IPS-NIHi7 (cell line): ENCODE results near the gene ITGAE.
"Not testable (repeated sequence)": the region's sequence is repeated elsewhere in the genome, so short reads cannot be mapped to it uniquely, and the experiment has no call there.

Source experiments
- DNase-seq: peaks from one replicate; pipeline ENCODE4 v3.0.0; 2012; ENCODE audit warnings: mixed read lengths; ENCODE audit errors: extremely low spot score

The ITGAE gene

DNA sequence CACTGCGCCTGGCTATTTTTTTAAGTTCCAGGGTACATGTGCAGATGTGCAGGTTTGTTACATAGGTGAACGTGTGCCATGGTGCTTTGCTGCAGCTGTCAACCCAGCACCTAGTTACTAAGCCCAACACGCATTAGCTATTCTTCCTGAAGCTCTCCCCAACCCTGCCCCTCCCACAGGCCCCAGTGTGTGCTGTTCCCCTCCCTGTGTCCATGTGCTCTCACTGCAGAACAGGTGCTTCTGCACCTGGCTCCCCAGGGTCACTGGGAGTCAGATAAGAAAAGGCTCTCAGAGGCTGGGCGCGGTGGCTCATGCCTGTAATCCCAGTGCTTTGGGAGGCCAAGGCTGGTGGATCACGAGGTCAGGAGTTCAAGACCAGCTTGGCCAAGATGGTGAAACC is 71.1 kb downstream of the ITGAE start:
- no peak for DNase-seq

- DNase-seq: not testable (repeated sequence)
Observed at GRCh38 chr17:3728099-3728498, 72.9 kb downstream of the ITGAE start.

DNA sequence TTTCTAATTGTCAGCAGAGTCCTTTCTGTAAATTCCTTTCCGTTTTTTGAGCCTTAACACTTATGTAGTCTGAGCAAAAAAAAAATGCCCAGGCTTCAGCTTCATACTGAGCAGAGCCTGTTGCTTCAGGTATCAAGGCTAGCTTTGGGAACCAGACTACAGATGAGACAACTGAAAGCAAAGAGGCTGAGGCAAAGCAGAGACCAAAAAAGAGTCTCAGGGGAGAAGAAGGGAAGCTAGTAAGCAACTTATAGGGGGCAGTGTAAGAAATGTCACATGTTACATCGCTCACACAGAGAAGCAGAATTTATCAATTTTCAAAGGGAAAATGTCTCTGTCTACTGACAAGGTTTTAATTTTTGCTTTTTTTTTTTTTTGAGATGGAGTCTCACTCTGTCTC is 73.9 kb downstream of the ITGAE start:
- DNase-seq: no peak

GRCh38 chr17:3724378-3725077 is 76.5 kb downstream of the ITGAE start:
- no peak for DNase-seq

- DNase-seq: peak; percentile 99
Observed at GRCh38 chr17:3723556-3724377, 77.2 kb downstream of the ITGAE start, which contains the start of gene HASPIN. Gene HASPIN, plus strand, starts transcription at chr17:3723903. Its CDS starts 33 bp downstream, at chr17:3723936.

DNA sequence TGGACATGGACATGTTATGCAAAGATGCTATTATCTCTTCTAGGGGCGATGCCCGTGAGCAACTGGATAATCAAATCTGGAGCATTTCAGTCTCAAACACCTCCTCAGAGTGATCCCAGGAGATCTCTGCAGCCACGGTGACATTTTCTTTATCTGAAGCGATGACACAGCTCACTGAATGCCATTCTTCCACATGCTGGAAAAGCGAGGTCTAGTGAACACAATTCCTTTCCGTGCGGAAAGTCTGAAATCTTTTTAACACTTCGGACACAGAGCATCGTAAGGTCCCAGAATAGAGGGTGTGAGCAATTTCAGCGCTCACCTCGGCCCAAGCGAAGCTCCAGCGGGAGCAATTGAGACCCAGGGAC is 77.8 kb downstream of the ITGAE start:
- DNase-seq: no peak

DNA sequence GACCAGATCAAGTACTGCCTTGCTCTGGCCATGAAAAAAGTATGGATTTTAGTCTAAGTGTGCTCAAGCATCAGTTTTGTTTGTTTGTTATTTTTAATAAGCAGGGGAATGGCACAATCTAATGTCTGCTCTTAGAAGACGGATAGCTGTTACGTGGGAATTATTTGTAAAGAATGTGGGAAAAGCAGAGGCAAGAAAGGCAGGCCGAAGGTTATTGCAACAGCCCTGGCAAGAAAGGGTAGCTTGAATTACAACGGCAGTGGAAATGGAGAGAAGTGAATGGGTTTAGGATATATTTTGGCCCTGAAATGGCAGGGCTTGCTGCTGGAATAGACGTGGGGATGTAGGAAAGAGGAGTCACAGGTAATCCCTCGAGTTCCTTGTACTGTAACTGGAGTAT is 78.3 kb downstream of the ITGAE start:
- no peak for DNase-seq

DNA sequence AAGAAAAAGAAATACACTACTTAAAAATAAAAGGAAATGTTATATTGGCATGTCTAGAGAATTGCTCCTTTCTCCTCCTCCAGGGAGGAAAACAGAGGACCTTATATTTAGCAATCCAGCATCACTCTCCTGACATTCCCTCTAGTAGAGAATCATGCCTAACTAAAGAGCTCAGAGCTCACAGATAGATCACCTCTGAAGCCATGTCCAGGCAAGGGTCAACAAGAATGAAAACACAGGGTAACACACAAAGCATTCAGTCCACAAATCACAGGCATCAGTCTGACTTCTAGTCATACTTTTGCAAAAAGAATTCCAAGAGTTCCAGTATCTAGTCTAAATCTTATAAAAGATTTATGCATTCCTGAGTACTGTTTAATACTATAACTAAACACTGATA is 81.7 kb downstream of the ITGAE start:
- DNase-seq: no peak

DNA sequence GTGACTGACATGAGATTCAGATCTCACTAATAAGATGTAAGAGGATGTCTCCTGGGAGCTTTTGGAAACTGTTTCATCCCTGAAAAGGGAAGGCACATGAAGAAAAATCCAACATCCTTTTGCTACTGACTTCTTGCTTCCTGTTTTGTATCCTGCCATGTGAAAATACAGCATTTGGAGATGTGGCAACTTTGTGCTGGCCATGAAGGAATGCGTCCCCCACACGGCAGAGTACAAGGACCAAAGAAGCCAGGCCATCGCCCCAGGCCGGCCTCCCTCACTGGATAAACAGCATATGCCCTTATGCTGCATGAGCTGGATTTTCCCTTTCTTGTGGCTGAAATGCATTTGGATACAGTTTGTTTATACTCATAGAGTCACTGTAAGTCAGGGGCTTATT is 82.8 kb downstream of the ITGAE start:
- no peak for DNase-seq

GRCh38 chr17:3715296-3715695 is 85.7 kb downstream of the ITGAE start:
- DNase-seq: no peak

- no peak for DNase-seq
Observed at GRCh38 chr17:3712811-3713463, 88.1 kb downstream of the ITGAE start.

DNA sequence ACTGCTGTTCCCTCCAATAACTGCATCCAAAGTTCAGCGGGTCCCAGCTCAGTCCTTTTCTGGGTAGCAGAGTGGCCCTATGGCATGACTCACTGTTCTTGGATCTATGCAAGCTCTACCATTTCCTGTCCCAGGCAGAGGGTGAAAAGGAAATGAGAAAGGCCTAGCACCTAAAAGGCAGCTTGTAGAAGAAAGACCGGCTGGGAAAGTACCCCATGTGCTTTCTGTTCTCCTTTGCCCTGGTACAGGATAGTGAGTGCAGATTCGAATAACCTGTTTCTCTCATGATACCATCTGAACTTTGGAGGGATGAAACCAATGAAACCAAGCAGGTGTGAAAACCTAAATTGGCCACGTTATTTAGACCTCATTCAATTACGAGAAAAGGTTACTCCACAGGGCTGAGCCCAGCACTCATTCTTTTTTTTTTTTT is 90.0 kb downstream of the ITGAE start:
- DNase-seq: no peak

- no peak for DNase-seq
Observed at GRCh38 chr17:3708366-3708765, 92.6 kb downstream of the ITGAE start.

DNA sequence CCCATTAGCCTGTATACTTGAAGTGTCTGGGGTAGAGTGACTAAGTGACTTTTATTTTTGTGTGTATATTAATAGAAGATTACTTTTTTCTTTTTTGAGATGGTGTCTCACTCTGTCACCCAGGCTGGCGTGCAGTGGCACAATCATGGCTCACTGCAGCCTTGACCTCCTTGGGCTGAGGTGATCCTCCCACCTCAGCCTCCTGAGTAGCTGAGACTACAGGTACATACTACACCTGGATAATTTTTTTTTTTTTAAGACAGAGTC is 95.3 kb downstream of the ITGAE start:
- not testable (repeated sequence) for DNase-seq

DNA sequence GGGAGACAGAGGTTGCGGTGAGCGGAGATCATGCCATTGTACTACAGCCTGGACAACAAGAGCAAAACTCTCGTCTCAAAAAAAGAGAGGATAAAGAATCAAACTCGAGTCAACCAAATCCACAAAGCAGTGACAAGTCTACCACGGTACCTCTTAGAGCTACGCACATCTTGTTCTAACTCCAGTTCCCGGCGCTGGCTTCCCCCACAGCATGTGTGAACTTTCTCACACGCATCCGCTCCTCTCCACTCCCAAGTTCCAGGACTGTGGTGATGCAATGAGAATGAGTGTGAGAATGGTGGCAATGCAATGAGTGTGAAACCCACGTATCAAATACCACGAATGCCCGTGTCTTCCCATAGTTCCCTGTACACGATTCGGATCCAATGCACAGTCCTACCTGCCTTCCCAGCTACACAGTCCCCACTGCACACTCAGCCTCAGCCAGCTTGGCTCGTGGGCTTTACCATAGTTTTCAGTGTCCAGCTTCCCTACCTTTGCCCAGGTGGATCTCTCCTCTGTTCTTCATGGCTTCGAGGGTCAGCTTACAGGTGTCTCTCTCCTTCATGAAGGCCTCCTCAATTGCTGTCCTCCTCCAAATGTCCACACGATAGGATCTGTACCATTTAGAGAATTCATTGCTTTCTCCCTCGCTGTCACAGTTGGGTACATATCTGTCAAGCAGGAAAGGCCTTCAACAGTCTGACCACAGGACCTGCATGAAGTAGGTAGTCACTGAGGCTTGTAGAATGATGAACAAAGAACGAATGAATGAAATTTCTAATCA is 95.9 kb downstream of the ITGAE start:
- no peak for DNase-seq

DNA sequence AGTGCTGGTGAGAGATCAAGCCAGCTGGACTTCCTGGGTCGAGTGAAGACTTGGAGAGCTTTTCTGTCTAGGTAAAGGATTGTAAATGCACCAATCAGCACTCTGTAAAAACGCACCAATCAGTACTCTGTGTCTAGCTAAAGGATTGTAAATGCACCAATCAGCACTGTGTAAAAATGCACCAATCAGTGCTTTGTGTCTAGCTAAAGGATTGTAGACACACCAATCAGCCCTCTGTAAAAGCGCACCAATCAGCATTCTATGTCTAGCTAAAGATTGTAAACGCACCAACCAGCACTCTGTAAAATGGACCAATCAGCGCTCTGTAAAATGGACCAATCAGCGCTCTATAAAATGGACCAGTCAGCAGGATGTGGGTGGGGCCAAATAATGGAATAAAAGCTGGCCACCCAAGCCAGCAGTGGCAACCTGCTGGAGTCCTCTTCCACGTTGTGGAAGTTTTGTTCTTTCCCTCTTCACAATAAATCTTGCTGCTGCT is 98.9 kb downstream of the ITGAE start:
- DNase-seq: not testable (repeated sequence)

DNA sequence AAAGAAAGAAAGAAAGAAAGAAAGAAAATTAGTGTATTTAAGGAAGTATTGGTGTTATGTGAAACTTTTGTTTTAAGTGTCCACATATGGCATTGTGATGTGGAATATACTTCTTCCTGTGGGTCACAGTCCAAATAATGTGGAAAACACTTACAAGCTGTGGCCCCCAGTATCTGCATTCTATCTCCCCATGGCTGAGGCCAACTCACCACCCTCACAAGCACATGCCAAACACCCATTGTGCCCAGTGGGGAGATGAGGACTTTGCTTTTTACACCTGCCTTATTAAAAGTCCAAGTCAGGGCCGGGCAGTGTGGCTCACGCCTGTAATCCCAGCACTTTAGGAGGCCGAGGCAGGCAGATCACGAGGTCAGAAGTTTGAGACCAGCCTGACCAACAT is 101.0 kb downstream of the ITGAE start:
- no peak for DNase-seq

GRCh38 chr17:3698139-3698538 is 102.8 kb downstream of the ITGAE start:
- no peak for DNase-seq

DNA sequence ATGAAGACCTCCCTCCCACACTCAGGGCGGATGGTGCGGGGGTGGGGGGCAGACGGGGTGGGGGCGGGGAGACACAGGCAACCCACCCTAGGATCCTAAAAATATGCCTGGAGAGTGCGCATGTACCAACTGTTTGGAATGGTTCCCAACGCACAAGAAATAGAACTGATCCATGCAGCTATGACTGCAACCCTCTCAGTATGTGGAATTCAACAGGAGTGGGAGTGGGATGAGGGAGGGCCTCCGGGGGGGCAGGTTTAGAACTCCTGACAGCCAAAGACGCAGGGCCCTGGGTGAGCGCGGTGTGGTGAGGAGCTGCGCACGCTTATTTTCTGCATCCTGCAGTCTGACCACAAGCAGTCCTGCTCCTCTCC is 103.9 kb downstream of the ITGAE start:
- no peak for DNase-seq

- DNase-seq: peak; percentile 70
Observed at GRCh38 chr17:3695723-3696411, 105.1 kb downstream of the ITGAE start, which contains the start of gene P2RX5. Gene P2RX5, minus strand, starts transcription at chr17:3696155. Its CDS starts 150 bp downstream, at chr17:3696005.

DNA sequence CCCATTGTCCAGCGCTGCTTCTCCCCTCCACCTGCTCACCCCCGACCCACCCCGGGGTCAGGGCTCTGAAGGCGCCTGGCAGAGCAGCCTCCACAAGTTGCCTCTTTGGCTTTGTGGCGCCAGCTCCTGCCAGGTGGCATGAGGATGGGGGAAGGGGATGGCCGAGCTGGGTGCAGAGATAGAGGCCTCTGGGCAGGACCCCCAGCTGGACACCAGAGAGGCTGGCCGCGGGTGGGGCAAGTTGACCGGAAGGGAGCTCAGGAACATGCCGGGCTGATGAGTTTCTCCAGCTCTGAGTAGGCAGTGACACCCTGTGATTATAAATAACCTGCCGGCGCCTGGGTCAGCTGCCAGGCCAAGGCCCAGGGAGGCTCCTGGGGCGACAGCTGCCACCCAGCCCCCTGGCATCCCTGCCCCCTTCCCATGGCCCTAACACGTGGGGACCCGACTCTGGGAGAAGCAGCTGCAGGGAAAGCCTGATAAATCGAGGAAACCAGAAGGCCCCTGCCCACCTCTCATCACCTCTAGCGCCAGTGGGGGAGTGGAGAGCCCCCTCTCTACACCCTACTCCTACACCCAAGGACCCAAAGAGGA is 105.8 kb downstream of the ITGAE start:
- DNase-seq: no peak
